Fibroblast of pulmonary artery (primary cell): ENCODE results near the gene PHACTR3.

Source experiments
- DNase-seq: peaks from one replicate; pipeline ENCODE4 v3.0.0-alpha.2; 2010; ENCODE audit warnings: low read depth
- H3K4me3 ChIP-seq: replicated peaks from 2 replicates; pipeline ENCODE4 v1.5.1; 2011; ENCODE audit warnings: low read depth, mild to moderate bottlenecking, control low read depth, low read length, moderate library complexity
- TF ChIP-seq, protein P1 (sequence below): IDR thresholded peaks from 2 replicates; pipeline ENCODE4 v1.5.1; 2011; ENCODE audit warnings: mild to moderate bottlenecking, control low read depth, low read length, inconsistent platforms; ENCODE audit errors: missing control alignments

PHACTR3 gene

DNA sequence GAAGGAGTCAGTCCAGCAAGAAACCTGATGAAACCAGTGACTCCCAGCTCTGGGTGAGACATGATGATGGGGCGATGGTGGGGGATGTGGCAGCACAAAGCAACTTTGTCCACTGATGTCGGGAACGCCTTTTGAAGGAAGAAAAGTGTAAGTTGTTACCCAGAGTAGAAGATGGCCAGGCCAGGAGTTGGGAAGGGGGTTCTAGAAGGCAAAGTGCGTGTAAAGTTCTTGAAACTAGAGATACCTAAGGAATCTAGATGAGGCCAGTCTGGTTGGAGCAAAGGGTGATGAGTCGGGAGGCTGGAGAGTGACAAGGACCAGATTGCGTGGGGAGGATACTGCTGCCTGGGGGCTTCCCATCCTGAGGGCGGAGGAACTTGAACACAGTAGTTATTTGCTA is 117.0 kb downstream of the PHACTR3 start:
- no peak for DNase-seq

DNA sequence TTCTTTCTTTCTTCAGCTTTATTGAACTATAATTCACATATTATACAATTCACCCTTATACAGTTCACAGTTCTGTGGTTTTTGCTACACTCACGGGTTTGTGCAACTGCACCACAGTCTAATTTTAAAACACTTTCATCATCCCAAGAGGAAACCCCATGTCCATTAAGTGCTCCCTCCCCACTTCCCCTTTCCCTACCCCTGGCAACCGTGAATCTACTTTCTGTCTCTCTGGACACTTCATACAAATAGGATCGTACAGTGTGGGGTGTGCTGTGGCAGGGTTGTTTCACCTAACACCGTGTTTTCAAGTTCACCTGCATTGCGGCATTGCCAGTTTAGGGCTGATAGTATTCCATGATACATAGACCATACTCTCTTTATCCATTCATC is 118.8 kb downstream of the PHACTR3 start:
- TF ChIP-seq, protein P1, sequence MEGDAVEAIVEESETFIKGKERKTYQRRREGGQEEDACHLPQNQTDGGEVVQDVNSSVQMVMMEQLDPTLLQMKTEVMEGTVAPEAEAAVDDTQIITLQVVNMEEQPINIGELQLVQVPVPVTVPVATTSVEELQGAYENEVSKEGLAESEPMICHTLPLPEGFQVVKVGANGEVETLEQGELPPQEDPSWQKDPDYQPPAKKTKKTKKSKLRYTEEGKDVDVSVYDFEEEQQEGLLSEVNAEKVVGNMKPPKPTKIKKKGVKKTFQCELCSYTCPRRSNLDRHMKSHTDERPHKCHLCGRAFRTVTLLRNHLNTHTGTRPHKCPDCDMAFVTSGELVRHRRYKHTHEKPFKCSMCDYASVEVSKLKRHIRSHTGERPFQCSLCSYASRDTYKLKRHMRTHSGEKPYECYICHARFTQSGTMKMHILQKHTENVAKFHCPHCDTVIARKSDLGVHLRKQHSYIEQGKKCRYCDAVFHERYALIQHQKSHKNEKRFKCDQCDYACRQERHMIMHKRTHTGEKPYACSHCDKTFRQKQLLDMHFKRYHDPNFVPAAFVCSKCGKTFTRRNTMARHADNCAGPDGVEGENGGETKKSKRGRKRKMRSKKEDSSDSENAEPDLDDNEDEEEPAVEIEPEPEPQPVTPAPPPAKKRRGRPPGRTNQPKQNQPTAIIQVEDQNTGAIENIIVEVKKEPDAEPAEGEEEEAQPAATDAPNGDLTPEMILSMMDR = no peak
- DNase-seq = no peak
- no peak overlapping the region for H3K4me3 ChIP-seq

More for the DNA sequence above, 117.0 kb downstream of the PHACTR3 start:
- H3K4me3 ChIP-seq = no peak overlapping the region
- TF ChIP-seq, protein P1 = no peak

GRCh38 chr20:59723607-59724456 is 119.5 kb downstream of the PHACTR3 start:
- H3K4me3 ChIP-seq = no peak overlapping the region
- DNase-seq = no peak
- TF ChIP-seq, protein P1 = no peak

DNA sequence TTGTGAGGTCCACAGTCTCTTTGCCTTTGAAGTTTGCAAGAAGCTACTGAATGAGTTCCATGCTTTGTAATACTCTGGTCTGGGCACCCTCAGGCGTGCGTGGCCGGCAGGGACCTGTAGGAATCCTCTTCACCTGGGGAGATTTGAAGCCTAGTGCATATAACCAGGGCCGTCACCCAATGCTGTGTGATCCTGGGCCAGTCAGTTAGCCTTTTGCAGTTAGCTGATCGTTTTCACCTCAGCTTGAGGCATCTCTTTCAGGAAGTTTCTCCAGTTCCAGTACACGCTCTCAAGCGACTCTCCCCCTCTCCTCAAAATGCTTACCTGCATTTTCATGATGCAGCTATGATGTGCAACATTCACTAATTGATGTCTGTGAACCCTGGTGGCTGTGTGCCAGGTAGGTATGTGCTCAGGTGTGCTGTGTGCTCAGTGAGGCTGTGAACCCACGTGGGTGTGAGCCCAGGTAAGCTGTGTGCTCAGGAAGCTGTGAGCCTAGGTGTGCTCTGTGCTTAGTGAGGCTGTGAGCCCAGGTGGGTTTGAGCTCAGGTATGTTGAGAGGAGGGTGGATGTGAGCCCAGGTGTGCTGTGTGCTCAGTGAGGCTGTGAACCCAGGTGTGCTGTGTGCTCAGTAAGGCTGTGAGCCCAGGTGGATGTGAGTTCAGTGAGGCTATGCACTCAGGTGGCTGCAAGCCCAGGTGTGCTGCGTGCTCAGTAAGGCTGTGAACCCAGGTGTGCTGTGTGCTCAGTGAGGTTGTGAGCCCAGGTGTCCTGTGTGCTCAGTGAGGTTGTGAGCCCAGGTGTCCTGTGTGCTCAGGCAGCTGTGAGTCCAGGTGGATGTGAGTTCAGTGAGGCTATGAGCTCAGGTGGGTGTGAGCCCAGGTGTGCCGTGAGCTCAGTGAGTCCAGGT is 120.4 kb downstream of the PHACTR3 start:
- TF ChIP-seq, protein P1 = no peak
- DNase-seq = no peak
- H3K4me3 ChIP-seq = no peak overlapping the region

- H3K4me3 ChIP-seq = no peak overlapping the region
- no peak for DNase-seq
- TF ChIP-seq, protein P1 = no peak
Observed at GRCh38 chr20:59725476-59726280, 121.3 kb downstream of the PHACTR3 start.

- TF ChIP-seq, protein P1 = no peak
- no peak overlapping the region for H3K4me3 ChIP-seq
- no peak for DNase-seq
Observed at GRCh38 chr20:59726281-59726595, 121.9 kb downstream of the PHACTR3 start.
